Fibroblast of skin of left biceps (primary cell): ENCODE results near the gene GLA.

ENCODE experiments used
- DNase-seq, 2 experiments: peaks; one replicate each; pipeline ENCODE4 v3.0.0-alpha.2; 2013; ENCODE audit warnings: low read depth in 2 of 2

The GLA gene

DNA sequence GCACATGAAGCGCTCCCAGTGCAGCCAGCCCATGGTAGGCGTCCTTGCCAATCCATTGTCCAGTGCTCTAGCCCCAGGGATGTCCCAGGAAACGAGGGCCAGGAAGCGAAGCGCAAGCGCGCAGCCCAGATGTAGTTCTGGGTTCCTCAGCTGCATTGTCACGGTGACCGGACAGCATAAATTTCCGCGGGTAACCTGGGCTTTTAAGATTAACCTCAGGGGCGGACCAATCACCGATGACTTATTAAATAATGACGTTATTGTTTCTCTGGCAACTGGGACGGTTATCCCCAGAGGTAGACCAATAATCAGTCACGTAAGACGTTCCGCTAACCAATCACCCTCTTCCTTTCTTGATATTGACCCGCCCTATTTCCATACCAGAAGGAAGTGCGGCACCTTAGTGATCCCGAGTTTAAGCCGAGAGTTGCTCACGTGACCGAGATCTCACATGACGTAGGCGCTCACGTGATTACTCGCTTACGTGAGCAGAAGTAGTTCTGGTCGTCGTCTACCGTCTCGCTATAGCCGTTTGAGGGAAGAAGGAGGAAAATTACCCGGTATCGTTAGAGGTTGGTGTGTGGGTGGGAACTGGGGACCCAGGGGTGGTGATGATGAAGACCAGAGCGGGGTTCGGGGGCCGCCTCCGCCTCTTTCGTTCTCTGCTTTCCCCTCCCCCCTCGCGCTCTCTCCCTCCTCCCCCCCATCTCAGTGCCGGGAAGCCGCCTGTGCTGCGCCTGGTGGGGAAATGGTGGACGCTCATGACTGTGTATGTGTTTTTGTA, at the start of gene GLA, which contains the start of gene HNRNPH2:
GLA (minus strand) TSS at position 178 of the 784 bp plus-strand sequence; CDS start at position 156, 22 bp downstream.
HNRNPH2 (plus strand) TSS at position 475 of the 784 bp plus-strand sequence. CDS start 3,767 bp downstream, outside the sequence.
- peak; percentile 95 to 96 for DNase-seq

DNA sequence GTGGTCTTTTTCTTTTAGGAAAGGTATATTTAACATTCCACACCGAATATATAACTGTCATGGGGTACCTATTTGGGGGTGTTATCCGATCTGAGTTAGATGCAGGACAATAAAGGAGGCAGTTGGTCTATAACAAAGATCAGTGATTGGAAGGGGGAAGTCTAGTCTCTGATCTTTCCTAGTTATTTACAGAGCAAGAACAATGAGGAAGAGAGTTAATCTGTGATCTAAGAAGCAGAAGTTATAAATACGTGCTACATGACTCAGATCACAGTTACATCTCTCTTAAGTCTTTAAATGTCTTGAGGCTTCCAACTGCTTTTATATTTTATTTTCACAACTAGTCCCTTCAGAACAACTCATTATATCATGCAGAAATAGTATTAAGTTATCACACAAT, 44.3 kb upstream of the GLA start:
- DNase-seq = no peak

DNA sequence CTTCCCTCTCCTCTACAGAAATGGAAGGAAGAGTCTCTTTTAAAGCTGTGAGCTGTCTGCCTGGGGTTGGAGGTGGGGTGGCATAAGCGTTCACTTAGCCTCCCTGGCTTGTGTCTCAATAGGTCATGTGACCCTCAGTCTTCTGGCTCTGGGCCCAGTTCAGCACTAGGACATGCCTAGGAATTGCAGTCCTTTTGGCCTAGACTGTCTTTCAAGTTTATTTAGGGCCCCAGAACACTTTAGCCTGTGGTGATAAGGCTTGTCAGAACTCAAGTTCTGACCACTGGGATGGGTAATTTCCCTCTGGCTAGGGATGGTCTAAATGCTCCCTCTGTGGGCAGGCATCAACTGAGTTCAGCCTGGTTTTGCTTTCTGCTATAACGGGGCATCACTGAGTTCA, 43.2 kb upstream of the GLA start:
- no peak for DNase-seq

DNA sequence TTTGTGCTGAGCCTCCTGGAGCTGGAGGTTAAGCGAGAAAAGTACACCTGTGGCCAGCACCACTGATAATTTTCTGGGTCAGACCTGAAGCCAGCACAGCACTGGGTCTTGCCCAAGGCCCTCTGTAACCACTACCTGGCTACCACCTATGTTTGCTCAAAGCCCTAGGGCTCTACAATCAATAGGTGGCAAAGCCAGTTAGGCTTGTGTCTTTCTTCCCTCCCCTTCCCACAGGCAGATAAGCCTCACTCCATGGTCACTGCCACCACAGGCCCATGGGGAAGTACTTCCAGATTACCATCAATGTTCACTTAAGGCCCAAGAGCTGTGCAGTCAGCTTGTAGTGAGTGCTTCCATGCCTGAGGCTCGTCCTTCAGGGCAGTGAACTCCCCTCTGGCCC, 42.4 kb upstream of the GLA start:
- DNase-seq = no peak

DNA sequence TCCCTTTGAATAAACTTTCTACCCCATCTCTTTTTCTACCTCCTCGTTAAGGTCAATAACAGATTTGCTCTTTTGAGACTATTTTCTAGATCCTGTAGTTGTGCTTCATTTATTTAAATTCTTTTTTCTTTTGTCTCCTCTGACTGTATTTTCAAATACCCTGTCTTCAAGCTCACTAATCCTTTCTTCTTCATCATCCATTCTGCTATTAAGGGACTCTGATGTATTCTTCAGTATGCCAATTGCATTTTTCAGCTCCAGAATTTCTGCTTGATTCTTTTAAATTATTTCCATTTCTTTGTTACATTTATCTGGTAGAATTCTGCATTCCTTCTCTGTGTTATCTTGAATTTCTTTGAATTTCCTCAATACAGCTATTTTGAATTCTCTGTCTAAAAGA, 41.6 kb upstream of the GLA start:
- no peak for DNase-seq

DNA sequence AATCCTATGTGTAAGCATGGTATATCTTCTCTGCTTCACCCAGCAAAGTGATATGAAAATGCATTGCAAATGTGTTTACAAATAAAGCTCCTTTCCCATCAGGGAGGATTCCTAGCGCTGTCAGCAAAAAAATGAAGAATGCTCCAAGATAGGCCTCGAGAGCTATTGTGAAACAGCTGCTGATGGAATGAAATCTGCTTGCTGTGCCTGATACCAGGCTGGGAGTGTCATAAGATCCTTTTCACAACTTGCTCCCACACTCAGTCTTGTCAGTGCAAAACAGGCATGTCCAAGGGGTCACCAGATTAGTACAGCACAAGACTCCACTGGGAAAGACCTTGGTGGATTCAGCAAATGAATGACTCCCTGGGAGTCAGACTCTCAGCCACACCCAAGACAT, 34.4 kb upstream of the GLA start:
- no peak for DNase-seq

DNA sequence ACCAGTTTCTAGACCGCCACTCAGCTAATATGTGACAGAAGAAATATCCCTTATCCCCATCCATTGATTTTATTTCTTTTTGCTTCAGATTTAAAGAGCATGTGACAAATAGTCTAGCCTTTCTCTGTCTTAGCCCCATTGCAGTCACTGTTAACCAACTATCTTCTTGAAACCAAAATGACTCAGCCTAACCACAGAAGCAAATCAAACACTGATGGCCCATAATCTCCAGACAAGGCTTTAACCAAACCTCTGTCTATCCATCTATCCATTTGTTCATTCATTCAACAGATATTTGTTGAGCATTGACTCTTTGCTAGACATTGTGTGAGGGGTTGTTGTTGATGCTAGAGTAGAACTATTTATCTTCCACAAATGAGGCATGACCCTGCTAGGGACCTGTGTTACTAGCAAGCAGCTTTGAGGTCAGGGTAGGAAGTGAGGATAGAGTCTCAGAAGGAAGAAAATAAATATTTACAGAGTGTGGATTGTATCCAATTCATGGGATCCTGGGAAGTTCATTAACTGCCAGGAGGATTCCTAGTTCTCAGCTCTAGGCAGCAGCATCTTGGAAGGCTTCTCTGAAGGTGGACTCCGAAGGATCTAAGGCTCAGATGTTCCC, 22.8 kb upstream of the GLA start:
- peak in 1 of 2 experiments; percentile 15 for DNase-seq

DNA sequence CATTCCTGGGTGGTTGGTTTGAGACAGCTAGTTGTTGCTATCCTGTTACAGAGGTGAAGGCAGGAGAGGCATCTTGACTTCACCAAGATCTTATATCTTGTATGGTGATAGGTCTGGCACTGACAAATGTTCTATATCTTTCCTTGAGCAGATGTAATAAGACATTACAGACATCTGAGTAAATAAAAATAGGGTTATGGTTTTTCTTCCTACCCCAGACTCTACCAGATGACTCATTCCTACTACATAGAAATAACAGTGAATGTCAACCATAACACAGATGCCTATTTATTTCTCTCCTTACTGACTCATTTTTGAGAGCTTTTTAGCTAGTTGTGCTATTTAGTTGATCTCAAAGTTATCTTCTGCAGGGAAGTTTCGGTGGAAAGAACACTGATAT, 22.2 kb upstream of the GLA start:
- DNase-seq = peak in 1 of 2 experiments; percentile 41

DNA sequence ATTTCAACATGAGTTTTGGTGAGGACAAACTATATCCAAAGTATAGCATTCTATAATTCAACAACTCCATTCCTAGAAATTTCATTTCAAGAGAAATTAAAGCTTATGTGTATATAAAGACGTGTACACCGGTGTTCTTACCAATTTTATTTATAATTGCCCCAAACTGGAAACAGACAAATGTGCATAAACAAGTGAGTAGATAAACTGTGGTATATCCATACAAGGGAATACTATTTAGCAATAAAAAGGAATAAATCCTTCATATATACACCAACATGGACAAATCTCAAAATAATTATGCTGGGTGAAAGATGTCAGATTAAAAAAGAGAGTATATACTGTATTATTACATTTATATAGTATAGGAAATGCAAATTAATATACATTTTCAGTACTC, 20.2 kb upstream of the GLA start:
- DNase-seq = no peak

DNA sequence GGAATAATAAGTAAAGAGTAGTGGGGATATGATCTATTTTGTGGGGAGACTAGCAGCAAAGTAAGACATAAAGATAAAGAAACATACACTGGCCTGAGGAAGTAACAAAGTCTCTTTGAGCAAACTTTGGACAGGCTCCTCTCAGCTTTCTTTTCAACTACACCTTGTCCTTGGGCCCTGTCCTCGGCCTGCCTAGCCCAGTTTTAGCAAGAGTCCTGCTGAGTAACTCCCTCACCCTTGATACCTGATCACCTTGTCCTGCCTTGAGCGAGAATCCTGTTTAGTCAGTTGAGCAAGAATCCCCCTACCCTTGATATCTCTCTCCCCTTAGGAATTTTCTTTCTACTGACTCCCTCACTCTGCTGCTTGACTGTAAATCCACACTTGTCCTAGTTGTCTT, 11.8 kb upstream of the GLA start:
- no peak for DNase-seq

DNA sequence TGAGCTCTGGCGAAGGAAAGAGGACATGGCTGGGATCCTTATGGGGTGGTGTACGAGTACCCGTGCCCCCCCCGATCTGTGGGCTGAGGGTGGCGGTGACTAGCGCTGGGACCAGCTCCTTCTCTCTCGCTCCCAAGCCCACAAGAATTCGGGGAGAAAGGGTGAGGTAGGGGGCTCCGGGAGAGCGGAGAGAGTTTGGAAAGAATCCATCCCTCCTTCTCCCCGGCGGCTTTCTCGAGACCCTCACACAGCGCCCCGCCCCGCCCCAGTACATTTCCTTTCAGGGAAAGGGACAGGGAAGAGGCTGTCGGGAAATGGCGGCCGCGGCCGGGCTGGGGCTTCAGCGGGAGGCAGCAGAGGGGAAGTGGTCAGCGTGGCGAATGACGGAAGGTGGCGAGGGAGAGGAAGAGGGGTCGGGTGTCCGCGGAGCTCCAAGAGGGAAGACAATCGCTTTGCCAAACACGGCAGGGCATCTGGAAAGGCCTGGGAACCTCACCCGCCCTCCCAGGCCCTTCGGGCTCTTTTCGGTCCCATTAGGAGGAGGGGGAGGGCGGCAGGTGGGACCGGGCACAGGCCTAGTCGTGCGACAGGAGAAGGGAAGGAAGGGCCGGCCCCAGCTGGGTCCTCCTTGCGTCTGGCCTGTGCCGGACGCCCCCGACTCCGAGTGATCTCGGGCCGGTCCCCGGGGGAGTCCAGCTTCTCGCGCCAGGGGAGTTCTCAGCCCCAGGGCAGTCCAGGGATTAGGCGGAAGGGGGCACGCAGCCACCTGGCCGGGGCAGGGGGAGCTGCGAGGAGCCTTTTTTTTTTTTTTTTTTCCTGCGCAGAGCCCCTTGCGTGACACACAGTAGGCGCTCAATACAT, 10.5 kb upstream of the GLA start:
- no peak for DNase-seq

DNA sequence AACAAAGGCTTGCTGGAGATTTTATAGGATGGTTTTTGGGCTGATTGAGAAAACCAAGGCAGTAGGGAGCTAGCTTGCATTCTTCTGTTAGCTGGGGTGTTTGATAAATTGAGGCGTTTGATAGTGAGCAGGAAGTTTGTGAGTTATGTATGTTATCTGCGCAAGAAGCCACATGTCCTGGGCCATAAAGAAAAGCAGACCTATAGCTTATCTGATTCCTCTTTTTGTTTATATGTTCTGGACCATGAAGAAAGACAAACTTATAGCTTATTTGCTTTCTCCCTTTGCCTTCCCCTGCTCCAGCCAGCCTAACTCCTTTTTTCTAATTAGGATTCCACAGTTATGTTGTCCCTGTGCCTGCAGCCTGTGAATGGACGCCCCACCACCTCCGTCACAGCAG, 9.5 kb upstream of the GLA start:
- DNase-seq = no peak

DNA sequence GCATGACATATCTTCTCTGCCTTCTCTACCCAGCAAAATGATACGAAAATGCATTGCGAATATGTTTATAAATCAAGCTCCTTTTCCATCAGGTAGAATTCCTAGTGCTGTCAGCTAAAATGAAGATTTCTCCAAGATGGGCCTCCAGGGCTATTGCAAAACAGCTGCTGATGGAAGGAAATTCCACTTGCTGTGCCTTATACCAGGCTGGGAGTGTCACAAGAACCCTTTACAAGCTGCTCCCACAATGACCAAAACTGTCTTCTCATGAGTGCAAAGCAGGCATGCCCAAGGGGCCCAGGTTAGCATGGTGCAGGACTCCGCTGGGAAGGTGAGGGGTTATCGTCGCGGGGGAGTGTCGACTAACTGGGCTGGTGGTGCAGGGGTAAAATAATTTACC, 9.0 kb upstream of the GLA start:
- DNase-seq = no peak

DNA sequence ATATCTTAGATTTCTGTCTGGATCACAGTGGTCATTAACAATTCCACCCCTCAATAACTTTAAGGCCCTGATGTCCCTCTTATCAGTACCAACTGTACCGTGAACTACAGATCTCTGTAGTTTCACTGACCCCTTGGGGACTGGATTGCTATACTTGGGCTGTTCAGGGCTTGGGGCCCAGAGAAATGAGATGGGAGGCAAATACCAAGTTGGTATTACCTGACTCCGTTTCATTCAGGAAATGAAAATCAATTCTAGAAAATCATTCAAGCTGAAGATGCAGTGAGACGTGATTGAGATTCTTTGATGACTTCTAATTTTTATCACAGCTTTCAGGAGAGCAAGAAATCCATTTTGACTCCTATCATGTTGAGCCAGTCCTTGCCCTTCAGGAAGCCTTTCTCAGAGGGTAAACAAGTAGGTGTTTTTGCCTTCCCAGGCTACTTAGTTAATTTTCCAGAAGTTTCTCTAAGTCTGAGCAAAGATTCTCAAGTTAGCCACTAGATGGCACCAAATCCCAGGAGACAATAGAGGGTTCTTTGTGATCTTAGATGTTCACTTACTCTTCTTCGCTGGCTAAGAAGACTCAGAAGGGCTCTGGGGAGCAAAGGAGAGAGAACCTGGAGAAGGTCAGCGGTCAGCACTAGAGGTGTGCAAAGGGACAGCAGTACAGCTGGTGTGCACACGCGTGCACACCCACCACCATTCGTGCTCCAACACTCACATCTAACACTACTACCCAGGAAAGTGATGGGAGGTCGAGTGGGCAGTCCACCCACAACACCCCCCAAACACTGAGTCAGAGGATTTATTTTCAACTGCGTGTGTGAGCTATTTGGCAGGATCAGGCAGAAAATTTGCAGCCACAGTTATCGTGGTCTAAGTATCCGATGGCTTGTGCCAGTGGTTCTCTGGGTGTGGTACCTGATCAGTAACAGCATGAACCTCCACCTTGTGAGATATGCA, 7.7 kb upstream of the GLA start:
- peak in 1 of 2 experiments; percentile 20 for DNase-seq

DNA sequence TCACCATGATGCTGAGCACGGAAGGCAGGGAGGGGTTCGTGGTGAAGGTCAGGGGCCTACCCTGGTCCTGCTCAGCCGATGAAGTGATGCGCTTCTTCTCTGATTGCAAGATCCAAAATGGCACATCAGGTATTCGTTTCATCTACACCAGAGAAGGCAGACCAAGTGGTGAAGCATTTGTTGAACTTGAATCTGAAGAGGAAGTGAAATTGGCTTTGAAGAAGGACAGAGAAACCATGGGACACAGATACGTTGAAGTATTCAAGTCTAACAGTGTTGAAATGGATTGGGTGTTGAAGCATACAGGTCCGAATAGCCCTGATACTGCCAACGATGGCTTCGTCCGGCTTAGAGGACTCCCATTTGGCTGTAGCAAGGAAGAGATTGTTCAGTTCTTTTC, 4.3 kb upstream of the GLA start:
- DNase-seq = no peak

DNA sequence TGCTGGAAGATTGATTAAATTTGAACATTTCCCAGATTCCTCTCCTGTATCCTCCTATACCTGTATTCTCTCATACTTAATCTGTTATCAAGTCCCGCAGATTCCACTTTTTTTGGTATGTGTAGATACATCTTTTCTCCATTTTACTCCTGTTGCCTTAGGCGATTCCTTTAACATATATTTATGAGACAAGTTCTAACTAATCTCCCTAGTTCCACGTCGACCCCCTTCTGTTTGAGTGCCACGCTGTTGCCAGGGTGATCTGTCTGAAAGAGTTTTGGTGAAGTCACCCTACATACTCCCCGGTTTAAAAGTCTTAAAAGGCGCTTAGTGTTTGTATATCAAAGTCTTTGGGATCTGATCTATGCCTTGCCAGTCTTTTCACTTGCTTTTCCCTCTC, 2.7 kb upstream of the GLA start:
- DNase-seq = no peak

DNA sequence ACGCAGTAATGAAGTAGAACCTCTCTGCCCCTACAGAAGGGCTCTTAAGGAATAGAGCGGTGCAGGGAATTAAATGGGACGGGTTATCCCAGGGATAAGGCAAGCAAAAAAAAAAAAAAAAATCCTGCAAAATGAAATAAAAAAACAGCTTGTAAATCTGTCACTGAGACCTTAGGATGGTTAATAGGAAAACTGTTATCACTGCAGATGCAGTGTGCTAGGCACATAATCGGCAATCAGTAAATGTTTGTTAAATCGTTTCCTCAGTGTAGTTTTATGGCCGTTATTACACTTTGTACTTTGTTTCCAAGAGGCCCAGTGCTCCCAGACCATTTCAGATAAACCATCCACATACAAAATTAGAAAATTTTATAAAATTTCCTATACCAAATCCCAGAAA, 1.3 kb upstream of the GLA start:
- no peak for DNase-seq

DNA sequence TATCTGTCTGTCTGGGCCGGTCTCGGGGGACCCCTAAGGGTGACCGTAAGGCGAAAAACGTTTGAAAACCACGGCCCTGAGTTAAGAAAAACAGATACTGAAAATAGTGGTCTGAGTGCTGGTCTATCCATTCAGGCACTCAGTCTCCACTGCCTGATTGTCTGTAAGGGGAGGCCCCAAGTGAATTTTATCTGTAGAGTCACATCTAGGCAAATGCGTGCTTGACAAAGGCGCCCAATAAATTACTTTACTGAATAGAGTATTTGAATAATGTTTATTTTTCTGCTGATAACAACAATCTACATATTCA, 762 bp upstream of the GLA start:
- DNase-seq = no peak

DNA sequence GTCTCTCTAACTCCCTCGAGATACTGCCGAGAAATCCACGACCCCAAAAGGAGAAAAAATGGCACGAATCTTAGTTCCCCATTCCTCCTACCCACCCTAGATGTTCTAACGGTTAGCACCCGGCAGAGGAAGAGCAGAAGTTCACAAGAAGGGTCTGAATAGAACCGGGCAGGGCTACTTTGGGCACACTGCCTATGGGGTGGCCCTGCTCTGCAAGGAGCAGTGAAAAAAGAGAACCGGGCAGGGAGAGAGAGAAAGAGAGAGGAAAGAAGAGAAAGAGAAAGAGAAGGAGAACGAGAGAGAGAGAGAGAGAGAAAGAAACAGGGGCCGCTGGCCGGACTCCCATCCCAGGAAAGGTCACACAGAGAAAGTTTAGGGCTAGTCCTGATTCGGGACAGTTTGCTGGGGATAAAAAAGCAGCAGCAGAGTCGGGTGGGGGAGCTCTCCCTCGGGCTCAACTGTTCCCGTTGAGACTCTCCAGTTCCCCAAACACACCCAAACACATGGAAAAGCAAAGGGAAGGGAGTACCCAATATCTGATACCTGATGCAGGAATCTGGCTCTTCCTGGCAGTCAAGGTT, 468 bp downstream of the GLA start:
- DNase-seq = no peak

DNA sequence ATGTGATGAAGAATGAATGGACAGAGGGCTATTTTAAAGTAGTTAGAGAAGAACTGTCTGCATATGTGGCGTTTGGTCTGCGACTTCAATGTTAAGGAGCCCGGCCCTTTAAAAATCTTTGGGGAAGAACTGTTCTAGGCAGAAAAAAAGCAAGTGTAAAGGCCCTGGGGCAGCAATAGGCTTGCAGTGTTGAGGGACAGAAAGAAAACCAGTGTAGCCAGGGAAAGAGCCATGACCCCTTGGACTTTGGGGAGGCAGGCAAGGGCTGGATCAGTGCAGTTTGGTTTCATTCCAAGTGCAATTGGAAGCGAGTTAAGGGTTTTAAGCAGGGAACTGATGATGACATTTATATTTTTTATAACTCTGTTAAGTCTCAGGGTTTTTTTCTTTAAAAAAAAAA, 7.9 kb downstream of the GLA start:
- DNase-seq = no peak

DNA sequence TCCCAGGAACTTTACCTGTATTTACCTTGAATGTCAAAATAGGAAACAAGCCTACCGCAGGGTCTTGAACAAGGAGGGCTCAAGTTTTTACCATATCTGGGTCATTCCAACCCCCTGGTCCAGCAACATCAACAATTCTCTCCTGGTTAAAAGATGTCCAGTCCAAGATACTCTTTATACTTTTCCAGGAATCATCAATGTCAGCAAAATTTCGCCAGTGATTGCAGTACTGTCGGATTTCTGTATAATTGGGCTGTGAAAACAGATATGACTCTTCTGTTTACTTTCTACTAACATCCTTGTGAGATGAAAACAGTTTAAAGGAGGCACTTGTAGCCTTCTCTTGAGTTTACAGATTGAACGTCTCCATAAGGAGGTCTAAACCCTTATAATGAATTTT, 9.0 kb downstream of the GLA start:
- DNase-seq = no peak
